ENCODE data around the gene ABHD12.
"Not testable (repeated sequence)": the region's sequence is repeated elsewhere in the genome, so short reads cannot be mapped to it uniquely, and the experiment has no call there.

Gene ABHD12

GRCh38 chr20:25353353-25353746 is 37.3 kb downstream of the ABHD12 start:
- no peak for DNase-seq

- no peak for DNase-seq
Observed at GRCh38 chr20:25352746-25353145, 37.9 kb downstream of the ABHD12 start.

- no peak for DNase-seq
Observed at GRCh38 chr20:25351024-25351360, 39.6 kb downstream of the ABHD12 start.

DNA sequence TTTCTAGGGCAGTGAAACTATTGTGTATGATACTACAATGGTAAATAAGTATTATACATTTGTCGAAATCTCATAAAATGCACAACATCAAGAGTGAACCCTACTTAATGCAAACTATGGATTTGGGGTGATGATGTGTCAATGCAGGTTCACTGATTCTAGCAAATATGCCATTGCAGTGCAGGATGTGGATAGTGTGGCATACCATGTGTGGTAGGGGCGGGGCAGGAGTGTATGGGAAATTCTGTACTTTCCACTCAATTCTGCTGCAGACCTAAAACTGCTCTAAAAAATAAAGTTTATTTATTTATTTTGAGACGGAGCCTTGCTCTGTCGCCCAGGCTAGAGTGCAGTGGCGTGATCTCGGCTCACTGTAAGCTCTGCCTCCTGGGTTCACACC is 44.3 kb downstream of the ABHD12 start:
- DNase-seq: no peak

GRCh38 chr20:25345721-25346120 is 44.9 kb downstream of the ABHD12 start:
- DNase-seq: no peak

DNA sequence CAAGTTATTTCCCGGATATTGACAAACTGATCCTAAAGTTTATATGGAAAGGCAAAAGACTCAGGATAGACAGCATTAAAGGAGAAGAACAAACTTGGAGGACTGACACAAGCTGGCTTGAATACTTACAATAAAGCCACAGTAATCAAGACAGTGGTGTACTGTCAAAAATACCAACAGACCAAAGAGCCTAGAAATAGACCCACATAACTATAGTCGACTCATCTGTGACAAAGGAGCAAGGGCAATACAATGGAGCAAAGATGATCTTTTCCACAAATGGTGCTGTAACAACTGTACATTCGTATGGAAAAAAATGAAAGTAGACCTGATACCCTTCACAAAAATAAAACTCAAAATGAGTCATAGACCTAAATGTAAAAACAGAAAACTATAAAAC is 46.0 kb downstream of the ABHD12 start:
- no peak for DNase-seq

DNA sequence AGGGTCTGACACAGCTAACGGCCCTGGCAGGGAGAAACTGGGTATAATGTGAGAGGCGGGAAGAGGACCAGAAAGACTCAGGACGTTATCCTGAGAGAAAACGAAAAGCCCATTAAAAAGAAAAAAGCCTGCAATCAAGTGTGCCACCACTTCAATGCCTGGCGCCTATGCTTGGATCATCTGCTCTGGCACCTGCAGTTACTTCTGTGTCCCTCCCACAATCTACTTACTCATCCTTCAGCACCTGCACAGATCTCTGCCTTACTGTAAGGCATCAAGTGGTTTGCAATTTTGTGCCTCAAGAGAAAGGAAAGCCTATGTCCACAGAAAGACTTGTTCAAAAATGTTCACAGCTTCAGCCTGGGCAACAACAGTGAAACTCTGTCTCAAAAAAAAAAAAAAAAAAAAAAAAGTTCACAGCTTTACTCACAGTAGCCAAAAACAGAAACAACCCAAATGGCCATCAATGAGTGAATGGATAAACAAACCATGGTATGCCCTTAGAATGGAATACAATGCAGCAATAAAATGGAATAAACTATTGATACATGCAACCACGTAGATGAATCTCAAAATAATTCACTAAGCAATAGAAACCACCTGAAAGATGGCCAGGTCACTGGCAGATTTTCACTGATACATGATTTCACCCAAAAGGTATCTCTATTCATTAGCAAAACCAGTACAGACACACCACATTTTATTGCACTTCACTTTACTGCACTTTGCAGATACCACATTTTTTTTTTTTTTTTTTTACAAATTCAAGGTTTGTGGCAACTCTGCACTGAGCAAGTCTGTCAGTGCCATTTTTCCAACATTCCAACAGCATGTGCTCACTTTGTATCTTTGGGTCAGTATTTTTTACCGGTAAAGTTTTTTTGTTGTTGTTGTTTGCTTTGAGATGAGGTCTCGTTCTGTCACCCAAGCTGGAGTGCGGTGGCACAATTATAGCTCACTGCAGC is 48.6 kb downstream of the ABHD12 start:
- DNase-seq: no peak

- no peak for DNase-seq
Observed at GRCh38 chr20:25340380-25340779, 50.3 kb downstream of the ABHD12 start.

DNA sequence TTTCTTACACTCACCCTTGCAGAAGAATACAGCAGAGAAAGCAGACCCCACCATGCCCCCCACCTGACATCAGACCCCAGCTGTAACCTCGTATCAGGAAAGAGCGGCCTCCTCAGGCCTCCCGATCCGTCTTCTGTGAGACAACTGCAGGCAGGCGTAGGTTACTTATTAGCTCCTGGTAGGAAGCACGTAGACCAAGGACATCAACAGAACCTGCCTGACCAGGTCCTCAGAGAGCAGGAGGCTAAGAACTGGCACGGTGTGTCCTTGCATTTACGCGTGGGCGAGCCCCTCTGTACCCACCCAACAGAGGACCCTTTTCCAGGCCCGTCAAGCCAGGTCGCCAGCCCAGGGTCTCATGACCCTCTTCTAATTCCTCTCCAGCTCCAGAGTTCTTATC is 51.0 kb downstream of the ABHD12 start:
- DNase-seq: no peak

GRCh38 chr20:25338112-25339023 is 52.3 kb downstream of the ABHD12 start:
- no peak for DNase-seq

DNA sequence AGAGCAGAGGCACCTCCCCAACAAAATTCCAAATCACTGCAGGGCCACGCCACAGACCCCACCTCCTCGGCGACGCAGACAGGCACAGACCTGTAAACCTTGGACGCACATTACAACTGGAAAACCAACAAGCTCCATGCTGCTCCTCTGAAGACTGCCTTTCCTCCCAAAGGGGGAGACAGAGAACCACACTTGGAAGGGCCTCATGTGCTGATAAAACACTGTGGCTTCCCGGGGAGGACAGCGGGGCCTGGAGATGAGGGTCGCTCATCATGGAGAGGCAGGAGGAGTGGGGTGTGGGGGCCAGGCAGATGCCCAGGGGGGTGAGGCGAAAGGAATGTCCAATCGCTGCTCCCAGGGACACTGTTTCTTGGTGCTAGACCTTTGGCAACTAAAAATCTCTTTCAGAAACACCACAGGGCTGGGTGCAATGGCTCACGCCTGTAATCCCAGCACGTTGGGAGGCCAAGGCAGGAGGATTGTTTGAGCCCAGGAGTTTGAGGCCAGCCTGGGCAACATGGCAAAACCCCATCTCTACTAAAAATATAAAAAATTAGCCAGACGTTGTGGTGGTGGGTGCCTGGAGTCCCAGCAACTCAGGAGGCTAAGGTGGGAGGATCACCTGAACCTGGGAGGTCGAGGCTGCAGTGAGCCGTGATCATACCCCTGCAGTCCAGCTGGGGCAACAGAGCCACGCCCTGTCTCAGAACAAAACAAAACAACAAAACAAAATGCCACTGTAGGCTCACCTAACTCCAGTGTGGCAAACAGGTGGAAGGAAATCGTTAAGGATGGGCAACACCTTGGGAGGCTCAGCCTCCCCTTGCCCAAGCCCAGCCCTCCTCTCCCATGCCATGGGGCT is 53.8 kb downstream of the ABHD12 start:
- no peak for DNase-seq

GRCh38 chr20:25334972-25335371 is 55.7 kb downstream of the ABHD12 start:
- not testable (repeated sequence) for DNase-seq

DNA sequence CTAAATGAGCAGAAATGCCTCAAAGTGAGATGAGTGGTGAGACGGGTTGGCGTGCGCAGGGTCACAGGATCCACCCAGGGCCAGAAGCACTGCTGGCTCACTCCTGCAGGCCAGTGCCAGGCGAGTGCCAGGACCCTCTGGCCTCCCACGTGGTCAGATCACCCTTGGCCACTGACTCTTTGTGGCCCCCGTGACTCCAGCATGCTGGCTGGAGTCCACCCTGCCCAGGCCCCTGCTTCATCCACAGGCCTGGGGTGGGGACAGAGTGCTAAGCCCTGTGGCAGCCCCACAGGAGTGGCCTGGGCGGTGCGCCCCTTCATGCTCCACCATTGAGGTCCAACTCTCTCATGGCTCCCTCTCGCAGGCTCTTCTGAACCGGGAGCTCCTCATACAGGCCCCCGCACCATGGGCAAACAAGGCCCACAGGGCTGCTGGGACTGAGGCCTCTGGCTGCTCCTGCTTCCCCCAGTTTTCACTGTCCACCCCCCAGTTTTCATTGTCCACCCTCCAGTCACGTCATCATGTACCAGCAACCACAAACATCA is 61.6 kb downstream of the ABHD12 start:
- DNase-seq: no peak

DNA sequence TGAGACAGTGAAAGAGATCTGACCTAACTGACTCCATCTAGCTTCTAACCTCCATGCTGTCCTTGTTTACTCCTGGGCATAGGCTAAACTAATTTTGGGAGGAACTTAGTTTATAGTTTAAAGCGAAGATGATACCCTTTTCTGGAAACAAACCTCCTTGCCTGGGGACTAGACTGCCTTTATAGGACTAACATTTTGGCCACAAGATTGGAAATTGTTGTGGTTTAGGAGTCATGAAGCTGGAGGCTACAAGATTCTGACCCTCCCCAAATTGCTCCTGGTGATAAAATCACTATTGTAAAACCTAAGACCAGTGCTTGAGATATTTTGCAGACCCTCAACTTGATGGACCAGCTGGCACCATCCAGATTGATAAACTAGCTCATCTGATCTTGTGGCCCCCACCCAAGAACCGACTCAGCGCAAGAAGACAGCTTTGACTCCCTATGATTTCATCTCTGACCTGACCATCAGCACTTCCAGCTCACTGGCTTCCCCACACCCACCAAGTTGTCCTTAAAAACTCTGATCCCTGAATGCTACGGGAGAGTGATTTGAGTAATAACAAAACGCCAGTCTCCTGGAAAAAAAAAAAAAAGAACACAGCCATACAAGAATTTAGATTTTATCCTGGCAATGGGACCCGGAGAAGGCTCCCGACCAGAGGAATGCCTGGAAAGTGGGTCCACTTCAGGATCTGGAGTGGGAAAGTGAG is 63.0 kb downstream of the ABHD12 start:
- no peak for DNase-seq

- DNase-seq: no peak
Observed at GRCh38 chr20:25325997-25326396, 64.6 kb downstream of the ABHD12 start.

- DNase-seq: no peak
Observed at GRCh38 chr20:25325073-25325472, 65.6 kb downstream of the ABHD12 start.

GRCh38 chr20:25324412-25324811 is 66.2 kb downstream of the ABHD12 start:
- DNase-seq: no peak

- no peak for DNase-seq
Observed at GRCh38 chr20:25323496-25324246, 67.0 kb downstream of the ABHD12 start.

DNA sequence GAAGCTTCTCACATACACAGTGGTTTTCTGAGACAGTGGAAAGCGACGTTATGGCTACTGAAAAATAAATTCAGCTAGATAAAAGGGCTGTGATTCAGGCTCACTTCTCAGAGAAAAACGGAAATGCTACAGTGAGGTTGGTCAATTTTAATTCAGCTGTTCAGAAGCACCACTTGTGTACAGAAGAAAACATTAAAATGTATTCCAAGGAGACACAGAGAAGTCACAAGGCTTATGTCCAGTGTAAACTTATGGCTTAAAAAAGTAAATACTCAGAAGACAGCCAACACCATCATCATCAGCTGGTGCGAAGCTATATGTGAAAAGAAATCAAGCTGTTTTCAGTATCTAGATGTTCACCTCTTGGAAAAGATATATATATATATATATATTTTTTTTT is 68.6 kb downstream of the ABHD12 start:
- no peak for DNase-seq

DNA sequence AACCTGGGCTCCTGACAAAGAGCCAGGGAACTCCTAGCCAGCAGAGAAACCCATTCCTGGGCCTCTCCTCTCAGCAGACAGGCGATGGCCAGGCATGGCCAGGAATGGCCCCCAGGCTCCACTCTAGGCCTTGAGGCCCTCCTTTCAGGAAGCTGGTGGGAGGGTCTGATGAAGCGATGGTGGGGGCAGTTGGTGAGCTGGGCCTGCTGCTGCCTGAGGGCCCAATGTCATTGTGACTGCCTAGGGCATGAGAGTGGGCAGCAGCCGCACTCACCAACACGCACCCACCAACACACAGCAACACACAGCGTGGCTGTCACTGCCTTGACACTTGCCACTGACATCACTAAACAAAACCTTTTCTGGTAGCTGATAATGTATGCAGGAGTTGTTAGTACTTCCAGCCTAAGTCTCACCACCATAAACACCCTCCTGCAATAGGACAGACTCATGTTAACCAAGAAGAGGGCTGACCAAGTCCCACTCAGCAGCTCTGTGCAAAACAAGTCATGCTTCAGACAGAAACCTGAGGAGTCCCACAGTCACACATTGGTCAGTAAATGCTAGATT is 69.3 kb downstream of the ABHD12 start:
- no peak for DNase-seq
